CD4-positive, alpha-beta T cell treated with Interleukin-15 for 1 hour (primary cell): ENCODE results near the gene C3orf52.

Experiments used
- DNase-seq: peaks from one replicate; pipeline ENCODE4 v3.0.0-alpha.2; 2020

C3orf52 gene

DNA sequence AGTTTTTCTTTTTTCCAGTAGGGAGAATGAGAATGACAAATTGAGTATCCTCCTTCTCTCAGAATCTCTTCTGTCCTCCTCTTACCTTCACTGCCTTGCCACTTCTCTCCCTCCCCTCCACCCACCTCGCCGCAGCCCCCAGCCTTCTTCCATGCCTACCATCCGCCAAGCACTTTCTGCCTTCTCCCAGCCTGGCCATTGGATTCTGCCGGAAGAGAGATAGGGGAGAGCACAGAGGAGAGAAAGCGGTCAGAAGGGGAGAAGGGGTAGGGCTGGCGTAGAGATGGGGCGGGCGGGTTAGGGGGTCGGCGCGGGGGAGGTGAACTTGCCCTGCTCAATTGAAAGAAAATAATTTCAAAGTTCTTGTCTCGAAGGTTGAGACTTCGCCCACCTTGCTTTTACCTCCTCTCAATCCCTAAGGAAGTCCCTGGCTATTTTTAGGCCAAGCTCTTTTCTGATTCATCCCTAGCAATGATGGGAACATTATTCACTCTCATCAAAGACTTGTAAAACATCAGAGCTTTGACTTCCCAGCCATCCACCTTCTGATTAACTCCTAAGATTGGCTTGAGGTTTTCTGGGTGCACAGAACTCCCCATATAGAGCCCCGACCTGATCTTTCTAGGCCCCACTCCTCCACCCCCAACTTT is 811 bp downstream of the C3orf52 start:
- DNase-seq = no peak

DNA sequence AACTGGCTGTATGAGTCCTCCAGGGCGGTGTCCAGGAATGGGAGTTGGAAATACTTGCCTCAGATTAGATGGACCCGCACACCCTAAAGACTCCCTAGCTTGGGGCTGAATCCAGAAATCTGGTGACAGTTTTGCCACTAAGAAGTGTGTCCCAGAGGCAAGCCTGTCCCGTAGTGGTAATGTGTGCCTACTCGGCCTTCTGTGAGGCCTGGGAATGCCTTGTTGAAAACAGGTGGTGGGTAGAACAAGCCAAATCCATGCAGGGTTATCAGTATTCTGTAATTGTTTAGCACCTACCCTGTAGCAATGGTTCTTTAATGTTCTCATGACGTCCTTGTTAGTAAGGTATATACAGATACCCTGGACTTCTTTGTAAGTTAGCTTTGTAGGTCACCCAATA is 1.6 kb downstream of the C3orf52 start:
- no peak for DNase-seq

DNA sequence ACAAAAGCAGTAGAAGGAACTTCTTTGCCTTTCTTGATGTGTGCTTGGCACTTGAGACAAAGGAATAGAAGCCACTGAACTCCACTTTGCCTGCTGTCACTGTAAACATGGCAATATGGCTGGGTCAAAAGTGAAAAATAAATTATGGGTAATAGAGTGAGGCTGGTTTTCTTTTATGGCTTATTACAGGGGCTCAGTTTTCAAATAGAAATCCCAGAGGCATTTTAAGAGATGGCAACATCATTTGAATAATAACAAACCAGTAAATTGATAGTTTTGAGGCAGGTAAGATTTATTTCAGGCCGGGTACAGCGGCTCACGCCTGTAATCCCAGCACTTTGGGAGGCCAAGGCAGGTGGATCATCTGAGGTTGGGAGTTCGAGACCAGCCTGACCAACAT is 2.8 kb downstream of the C3orf52 start:
- no peak for DNase-seq

DNA sequence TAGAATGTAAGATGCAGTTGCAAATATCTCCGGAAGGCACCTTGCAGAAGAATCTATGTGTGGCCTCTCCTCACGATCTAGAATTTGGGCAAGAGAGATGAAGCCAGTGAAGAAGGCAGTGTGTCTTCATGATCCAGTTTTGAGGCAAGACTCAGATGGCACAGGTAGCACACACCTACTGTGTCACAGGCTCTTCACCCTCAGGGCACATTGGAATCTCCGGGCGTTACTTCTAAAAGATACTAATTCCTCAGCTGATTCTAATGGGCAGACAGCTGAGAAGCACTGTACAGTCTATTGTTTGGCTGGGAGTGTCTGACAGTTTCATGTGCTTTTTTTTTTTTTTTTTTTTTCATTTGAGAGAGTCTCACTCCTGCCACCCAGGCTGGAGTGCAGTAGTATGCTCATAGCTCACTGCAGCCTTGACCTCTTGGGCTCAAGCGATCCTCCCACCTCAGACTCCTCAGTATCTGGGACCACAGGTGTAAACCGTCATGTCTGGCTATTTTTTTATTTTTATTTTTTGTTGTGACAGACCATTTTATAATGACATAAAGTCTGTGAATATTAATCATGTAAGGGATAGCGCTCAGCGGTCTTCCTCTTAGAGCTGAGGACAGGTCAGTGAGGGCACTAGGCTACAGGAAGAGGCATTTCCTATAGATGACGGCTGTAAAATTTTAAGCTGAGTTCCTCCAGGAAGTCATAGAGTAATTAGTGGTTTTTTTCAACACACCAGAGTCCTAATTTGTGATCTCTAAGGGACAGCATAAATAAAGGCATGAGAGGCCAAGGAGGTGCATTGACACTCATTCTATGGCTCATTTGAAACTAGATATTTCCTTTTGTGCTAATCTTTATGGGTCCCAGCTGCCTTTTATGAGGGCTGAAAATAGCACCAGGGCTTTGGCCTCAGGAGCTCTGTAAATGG is 4.0 kb downstream of the C3orf52 start:
- DNase-seq = no peak

DNA sequence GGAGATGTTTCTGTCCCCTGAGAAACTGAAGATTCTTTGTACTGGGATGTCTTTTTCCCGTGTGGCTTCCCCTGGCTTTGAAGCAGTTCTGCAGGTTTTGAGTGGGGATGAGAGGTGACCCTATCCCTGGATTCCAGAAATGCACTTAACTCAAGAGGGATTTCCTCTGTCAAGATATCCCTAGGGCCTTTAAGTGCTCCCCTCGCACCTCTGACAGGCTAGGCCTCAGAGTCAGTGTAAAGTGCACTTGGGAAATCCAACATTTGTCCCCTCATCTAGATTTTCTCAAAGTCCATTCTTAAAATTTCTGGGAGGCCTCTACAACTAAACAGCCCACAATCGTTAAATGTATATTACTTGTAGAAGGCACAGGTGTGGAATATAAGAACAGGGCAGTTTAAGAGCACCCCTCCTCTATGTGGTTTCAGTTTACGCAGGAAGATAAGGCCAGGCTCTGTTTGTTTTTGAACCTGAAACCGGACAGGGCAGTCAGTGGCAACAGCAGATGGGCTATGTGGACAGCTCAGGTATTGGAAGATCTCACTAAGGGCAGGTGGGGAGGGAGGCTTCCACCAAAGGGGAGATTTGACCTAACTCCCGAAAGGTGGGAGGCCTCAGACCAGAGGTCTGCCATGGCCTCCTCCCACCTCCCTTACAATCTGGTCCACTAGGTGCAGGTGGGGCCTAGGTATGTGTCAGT is 4.8 kb downstream of the C3orf52 start:
- DNase-seq = no peak

DNA sequence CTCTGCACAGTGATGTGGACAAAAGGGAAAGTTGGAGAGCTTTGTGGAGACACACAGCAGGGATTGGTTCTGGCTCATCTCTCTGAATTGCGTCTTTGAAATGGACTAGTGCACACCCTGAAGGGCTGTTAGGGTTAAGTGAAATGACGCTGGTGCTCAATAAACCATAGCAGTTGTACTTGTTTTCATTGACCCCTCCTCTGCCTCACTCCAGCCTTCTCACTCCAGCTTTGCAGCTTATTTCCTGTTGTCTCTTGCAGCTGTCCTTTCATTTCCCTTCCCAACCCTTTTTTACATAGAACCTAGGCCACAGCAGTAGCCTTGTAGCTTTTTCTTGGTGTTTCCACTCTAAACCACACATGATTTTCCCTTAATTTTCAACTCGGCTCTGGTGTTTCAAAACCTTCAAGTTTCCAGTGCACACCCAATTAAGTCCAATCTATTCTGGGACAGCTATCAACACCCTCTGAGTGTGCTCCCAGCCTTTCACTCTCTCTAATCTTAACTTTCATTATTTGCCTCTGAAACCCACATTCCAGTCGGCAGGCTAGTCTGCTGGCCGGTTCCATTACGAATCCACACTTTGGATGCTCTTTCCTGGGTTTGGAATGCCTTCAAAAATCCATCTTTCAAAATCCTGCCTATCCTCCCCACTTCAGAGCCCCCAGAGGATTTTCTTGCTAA is 6.4 kb downstream of the C3orf52 start:
- no peak for DNase-seq

DNA sequence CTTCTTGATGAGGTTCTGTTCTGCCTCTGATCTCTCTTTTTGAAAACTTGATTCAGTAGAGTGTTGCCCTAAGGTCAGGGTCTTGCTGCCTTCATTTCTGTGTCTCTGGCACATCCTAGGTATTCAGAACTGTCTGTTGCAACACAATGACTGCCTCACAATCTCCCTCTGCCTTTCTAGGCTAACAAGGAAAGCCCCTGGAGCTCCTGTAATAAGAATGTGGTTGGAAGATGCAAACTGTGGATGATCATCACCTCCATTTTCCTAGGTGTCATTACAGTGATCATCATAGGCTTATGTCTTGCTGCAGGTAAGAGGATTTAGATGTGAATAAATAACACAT is 7.0 kb downstream of the C3orf52 start:
- no peak for DNase-seq

DNA sequence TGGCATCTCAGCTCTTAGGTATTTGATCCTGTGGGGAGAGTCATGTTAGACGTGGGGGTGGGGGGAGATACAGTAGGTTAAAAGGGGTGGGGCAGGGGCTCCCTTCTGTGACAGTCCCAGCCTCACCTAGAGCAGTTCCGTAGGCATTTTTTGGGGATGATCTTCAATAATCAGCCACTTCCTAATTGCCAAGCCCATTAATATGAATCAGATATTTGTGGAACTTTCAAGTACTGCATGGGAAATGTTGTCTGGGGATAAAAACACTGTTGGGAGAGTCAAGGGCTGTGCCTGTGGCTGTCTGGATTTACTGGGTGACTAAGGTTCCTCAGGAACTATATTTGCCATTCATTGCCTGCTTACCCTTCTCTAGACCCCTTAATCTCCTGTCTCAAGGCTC is 9.5 kb downstream of the C3orf52 start:
- DNase-seq = no peak

DNA sequence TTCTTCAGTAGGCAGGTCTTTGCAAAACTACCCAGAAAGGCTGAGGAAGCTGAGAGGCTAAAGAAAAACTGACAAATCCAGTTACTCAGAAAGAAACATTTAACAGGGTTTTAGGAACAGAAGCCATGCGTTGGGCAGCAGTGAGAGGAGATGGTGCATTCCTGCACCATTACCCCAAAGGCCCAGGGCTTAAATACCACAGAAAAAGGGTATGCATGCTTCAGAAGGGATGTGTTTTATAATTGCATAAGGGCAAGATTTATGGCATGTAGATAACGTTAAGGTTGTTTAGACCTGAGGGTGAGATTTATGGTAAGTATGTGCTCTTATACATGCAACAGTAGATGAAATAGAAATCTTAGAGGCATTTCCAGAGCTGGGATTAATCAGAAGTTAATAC is 10.0 kb downstream of the C3orf52 start:
- no peak for DNase-seq

DNA sequence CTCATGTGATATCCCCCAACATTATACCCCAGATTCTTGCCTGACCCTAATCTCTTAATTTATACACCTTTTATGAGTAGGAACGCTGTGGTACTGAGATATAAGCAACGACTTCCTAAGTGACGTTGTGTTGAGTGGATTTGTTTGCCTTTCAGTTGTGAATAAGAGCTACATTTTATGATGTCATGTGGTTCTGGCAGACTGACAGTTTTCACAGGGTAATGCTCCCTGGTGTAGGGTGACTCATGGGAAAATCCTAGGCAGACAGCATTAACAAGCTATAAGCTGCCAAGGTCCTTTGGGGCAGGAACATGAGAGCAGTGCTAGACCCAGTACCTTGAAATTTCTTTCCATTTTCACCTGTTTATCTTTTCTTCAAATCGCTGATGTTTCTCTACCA is 11.2 kb downstream of the C3orf52 start:
- DNase-seq = no peak

DNA sequence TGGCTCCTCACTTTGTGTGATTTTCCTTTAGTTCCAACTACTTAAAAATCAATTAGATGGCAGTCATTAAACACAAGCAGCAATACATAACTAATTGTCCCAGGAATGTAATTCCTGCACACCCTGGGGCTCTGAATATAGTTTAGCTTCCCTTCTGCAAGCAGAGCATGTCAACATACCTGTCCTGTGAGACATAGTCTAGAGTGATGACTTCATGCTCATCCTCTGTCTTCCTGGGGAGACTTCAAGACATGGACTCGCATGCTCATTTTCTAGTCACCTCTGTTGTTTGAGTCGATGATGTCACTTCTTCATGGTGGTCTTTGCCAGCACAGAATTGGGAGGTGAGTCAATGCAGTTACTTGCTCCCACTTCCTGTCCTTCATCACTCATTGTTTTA is 15.7 kb downstream of the C3orf52 start:
- no peak for DNase-seq

DNA sequence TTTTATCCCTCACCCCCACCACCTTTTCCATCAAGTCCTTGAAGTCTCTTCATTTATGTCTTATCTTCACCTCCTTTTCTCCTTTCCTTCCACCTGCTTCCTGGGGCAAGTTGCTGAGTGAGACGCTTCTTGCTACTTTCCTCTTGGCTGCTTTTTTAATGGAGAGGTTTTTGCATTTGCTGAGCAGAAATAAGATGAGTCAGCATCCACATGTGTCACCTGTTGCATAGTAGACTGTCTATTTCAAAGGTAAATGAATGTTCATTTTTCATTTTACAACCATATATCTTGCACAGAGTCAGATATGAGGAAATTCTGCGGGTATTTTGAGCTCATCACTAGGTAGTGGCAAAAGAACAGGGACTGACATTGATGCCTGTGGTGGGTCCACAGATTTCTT is 18.6 kb downstream of the C3orf52 start:
- no peak for DNase-seq

DNA sequence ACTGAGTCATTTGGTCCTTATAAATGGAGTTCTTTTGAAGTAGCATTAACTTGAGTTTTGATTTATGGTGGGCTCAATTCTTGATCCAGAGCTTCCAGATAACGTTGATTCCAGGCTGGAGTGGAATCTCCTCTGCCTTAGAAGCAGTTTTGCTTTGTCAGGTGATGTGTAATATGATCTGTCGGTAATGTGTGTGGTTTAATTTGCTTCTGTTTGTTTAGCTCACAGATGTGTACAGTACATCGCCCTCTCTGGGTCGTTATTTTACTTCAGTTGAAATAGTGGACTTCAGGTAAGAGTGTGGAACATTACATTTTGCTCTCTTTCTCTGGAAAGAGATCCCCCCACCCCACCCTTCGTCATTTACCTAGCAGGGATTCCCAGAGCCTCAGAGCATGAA is 23.1 kb downstream of the C3orf52 start:
- no peak for DNase-seq

DNA sequence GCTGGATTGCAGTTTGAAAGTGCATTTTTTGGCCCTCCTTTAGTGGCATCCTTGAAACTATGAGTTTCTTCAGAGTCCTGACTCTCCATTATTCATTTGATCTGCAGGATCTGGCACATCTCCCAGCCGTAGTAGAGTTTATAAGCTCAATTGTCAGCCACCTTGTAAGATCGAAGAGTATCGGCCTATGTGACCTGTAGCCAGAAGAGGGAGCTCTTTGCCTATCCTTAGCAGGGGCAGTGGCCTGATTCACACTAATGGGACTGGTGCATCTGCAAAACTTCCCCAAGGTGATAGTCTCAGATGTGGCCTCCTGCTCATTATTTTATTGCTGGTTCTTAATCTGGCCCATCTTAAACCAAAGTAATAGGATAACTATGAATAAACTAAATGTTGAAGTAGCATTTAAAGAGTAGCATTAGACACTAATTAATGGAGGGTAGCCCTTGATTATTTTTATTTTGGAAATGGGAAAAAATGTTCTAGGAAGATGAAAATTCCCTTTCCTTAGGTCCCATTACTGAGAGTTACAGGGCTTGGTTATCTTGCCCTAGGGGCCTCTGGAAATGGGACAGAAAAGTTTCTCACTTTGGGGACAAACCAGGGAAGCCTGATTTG is 25.7 kb downstream of the C3orf52 start:
- peak; percentile 76 for DNase-seq

DNA sequence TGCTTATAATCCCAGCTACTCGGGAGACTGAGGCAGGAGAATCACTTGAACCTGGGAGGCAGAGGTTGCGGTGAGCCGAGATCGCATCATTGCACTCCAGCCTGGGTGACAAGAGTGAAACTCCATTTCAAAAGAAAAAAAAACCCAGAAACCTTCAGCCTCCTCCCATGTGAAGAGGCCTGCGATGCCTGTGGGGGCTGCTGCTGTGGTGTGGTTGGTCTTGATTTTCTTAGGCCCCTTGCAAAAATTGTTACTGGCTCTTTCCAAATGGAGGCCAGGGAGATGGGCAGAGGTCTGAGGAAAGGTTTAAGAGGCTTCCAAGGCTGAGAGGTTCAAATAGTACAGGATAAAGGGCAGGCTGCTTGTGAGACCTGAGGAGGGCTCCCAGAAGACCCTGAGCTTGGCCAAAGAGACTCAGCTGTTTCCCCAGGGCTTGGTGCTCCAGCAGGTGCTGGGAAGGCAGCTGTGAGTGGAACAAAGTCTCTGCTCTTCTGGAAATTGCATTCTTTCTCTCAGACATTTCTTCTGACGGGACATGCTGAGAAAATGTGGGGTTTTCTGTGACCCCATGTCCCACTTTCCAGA is 28.5 kb downstream of the C3orf52 start:
- DNase-seq = no peak

DNA sequence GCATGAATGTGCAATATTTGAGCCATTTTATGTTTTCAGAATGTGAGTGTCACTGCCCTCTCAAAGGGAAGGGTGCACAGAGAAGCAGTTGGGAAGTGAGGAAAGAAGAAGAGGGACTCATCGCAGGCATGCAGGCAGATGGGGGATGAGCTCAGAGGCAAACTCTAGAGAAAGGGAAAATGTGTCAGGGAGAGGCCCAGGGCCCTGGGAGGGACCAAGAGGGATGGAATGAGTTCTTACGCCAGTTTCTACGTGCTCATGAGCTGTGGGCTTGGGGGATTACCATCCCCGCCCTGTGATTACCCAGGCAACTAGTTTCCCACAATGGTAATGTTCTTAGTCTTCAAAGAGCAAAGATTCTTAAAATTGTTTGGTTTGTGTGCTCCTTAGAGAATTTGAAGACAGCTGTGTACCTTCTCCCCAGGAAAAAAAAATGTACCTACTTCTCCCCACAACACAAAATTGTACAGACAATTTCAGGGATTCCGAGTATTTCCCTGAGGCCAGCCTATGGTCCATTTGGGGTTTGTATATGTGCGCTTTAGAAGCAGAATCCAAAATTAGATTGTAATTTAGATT is 29.1 kb downstream of the C3orf52 start:
- no peak for DNase-seq

DNA sequence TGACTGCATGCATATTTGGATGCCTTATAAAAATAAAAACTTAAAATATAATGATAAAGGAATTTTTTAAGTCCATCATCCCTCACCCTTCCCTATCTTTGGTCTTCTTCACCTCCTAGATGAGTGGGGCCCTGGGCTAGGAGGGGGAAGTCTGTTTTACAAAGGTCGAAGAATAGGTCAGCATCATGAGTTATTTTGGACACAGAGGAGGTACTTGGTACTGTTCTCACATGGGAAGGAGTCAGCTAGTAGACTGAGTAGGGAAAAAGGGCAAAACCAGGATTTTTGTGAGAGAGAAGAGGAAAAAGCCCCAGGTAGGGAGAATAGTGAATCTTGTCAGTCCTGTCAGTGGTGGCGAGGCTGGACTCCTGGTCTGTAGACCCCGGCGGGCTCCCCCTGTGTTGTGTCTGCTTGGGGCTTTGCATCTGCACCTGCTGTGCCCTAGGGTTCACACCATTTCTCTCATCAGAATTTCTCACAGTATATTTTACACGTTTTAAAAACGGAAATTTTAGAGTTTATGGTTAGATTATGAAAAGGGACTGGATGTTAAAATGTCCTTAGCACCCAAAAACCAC is 29.7 kb downstream of the C3orf52 start:
- no peak for DNase-seq

DNA sequence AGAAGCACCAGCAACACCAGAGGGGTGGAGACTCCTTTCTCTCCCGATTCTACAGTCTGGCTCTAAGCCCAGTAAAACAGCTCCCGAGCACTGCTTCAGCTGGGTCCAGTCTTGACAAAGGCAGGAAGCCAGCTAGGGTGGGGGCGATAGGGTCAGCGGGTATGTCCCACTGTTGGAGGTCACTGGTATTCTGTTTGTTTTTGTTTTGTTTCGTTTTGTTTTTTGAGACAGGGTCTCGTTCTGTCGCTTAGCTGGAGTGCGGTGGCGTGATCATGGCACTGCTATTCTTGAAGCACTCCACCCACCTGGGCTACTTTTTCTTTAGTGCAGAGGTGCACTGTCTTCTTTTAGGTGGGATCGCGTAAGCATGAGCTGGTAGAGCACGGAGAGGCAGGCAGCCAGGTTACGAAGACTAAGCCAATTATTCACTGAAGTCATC is 30.6 kb downstream of the C3orf52 start:
- DNase-seq = no peak

DNA sequence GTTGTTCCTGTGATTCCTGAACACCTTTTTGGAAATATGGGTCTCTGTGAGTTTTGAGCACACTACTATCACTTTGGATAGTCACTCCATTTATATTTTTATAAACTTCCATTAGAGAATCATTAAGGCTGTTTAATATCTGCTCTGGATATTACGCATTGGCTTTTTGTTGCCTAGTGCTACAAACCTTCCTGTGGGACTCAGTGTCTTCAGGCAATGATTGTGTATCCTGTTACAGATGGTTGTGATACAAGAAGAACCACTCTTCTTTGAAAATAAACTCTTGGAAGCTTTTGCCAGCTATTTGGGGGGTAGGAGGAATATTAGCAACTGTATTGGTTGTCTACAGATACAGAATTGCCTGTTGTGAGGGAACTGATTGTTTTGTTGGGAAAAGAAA is 31.2 kb downstream of the C3orf52 start:
- no peak for DNase-seq

DNA sequence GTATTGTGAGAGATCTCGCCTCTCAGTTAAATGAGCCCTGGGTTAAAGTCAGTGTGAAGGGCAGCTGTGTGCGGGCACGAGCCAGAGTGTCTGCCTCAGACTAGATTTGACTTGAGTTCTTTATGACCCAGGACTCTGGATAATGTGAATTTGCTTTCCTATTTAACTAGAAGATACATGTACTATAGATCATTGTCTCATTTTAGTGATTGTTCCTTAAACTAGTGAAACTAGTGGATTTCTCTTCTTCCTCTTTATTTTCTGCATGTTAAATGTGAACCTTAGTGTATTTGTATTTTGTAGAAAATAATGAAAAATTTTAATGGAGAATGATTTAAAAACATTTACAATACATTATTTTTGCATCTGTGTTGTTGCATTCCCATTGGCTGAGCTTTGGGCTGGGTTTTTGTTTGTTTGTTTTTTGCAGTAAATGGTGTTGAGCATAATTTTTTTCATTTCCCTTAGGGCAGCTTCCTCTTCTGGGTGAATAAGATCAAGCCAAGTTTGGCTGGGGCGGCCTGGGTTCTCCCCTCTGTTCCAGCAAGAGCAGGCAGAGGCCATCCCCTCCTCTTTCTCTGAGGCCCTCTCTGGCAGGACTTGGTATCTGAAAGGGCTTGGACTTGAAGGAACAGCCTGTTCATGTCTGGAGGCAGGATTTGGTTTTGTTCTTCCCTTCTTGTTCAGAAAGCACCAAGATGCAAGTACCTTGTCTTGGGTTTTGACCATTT is 31.8 kb downstream of the C3orf52 start:
- peak; percentile 55 for DNase-seq
